MCF 10A (cell line): ENCODE measurements around the gene BCCIP. TPM values are rescaled to one million over a fixed set of nuclear protein-coding genes. Genes with fewer than 3 reads are reported as not detected.

ENCODE experiments used
- BruUV-seq: library from RNA; stranded (reverse); fragments of 400-500 nt; replicated peaks from 2 replicates; lab custom pipeline; 2021; lab: Mats Ljungman, UMichigan
- CTCF ChIA-PET: fragments of 300-600 bp; sonication (Branson Sonifier 250); formaldehyde crosslinking; extraction: SDS; loops from one replicate; lab custom pipeline; 2021; ENCODE audit warnings: antibody characterized with exemption, inconsistent platforms; lab: Yijun Ruan, JAX
- POLR2A ChIA-PET: fragments of 300-600, 350-650 bp; sonication (Branson Sonifier 250); formaldehyde crosslinking; extraction: SDS; loops from one replicate; lab custom pipeline; 2020; ENCODE audit warnings: antibody characterized with exemption, inconsistent platforms; lab: Yijun Ruan, JAX
- DNase-seq: peaks from one replicate; pipeline ENCODE4 v3.0.0-alpha.2; 2018; ENCODE audit not compliant: unreplicated experiment
- H3K27ac Mint-ChIP-seq: one replicate; pipeline ENCODE4 v1.8.0; 2022; ENCODE audit warnings: mild to moderate bottlenecking, low read depth, mixed read lengths; ENCODE audit not compliant: unreplicated experiment
- H3K27me3 Mint-ChIP-seq: one replicate; pipeline ENCODE4 v1.8.0; 2022; ENCODE audit warnings: mixed read lengths; ENCODE audit not compliant: insufficient read depth, unreplicated experiment
- H3K36me3 Mint-ChIP-seq: one replicate; pipeline ENCODE4 v1.8.0; 2022; ENCODE audit warnings: mild to moderate bottlenecking, moderate library complexity, mixed read lengths; ENCODE audit not compliant: insufficient read depth, unreplicated experiment
- H3K4me1 Mint-ChIP-seq: one replicate; pipeline ENCODE4 v1.8.0; 2022; ENCODE audit warnings: mixed read lengths; ENCODE audit not compliant: insufficient read depth, unreplicated experiment
- H3K4me3 Mint-ChIP-seq: one replicate; pipeline ENCODE4 v1.8.0; 2022; ENCODE audit warnings: mild to moderate bottlenecking, moderate library complexity, mixed read lengths; ENCODE audit not compliant: unreplicated experiment
- H3K9me3 Mint-ChIP-seq: one replicate; pipeline ENCODE4 v1.8.0; 2022; ENCODE audit warnings: mixed read lengths; ENCODE audit not compliant: unreplicated experiment
- intact Hi-C: fragments of 100-400 bp; cut with micrococcal nuclease; formaldehyde crosslinking; loops from 2 replicates; pipeline ENCODE4 v1.14.1; 2022
- total RNA-seq: library from RNA; stranded (reverse); gene quantifications from 2 replicates; pipeline ENCODE4 v1.2.3, GENCODE V29; 2022
- TF ChIP-seq, protein P1 (sequence below): fragments of 200-600 bp; IDR thresholded peaks from one replicate; pipeline ENCODE4 v1.8.0; 2022; ENCODE audit warnings: antibody characterized with exemption, mild to moderate bottlenecking; ENCODE audit not compliant: unreplicated experiment

BCCIP gene
- total RNA-seq, 1 experiment from 2014 or later: 88.2 TPM

DNA sequence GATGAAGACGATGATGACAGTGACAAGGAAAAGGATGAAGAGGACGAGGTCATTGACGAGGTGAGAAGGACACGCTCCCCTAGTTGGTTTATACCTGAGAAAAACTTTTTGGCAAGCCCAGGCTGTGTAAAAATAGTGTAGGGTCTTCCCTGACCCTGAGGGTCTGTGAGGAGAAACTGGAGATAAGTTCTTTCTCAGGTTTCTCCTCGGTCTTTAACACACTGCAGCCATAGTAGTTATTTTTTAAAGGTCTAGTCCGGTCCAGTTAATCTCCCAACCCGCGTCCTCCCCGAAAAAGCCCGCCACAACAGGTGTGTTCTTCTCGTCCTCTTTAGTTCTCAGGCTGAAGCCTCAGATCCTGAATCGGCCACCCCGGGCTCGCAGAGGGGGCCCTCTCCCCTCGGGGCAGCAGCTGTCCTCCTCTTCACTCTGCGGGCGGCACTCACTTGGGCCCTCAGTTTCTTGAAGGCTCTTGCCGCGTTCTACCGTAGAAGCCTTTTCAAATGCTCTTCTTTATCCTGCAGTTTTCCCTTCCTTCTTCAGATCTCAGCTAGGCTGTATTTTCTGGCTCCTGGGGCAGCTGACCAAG, 411 bp downstream of the BCCIP start:
- Mint-ChIP-seq H3K9me3 (no peaks in the 10 kb centered on the region), H3K36me3 (peaks cover 36% of the 10 kb centered on the region), H3K27me3 (no peaks in the 10 kb centered on the region), H3K27ac (no peak overlapping the region), H3K4me3 (no peak overlapping the region), H3K4me1 (peaks cover 22% of the 10 kb centered on the region)
- POLR2A ChIA-PET: interaction anchor here (0.8 to 2.4 kb wide), 7 partner anchors 7 to 798 kb away, joined by 3 to 7 read pairs (median 4); partner anchors contain the start of gene EDRF1
- TF ChIP-seq, protein P1, sequence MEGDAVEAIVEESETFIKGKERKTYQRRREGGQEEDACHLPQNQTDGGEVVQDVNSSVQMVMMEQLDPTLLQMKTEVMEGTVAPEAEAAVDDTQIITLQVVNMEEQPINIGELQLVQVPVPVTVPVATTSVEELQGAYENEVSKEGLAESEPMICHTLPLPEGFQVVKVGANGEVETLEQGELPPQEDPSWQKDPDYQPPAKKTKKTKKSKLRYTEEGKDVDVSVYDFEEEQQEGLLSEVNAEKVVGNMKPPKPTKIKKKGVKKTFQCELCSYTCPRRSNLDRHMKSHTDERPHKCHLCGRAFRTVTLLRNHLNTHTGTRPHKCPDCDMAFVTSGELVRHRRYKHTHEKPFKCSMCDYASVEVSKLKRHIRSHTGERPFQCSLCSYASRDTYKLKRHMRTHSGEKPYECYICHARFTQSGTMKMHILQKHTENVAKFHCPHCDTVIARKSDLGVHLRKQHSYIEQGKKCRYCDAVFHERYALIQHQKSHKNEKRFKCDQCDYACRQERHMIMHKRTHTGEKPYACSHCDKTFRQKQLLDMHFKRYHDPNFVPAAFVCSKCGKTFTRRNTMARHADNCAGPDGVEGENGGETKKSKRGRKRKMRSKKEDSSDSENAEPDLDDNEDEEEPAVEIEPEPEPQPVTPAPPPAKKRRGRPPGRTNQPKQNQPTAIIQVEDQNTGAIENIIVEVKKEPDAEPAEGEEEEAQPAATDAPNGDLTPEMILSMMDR: no peak
- DNase-seq: peak; percentile 5
- TSS peak; percentile 69 for BruUV-seq
- intact Hi-C loops: no loop called here
- CTCF ChIA-PET: interaction anchor here (0.6 kb wide), 1 partner anchor 1435 kb away, joined by 3 read pairs; no protein-coding TSS in a partner anchor

DNA sequence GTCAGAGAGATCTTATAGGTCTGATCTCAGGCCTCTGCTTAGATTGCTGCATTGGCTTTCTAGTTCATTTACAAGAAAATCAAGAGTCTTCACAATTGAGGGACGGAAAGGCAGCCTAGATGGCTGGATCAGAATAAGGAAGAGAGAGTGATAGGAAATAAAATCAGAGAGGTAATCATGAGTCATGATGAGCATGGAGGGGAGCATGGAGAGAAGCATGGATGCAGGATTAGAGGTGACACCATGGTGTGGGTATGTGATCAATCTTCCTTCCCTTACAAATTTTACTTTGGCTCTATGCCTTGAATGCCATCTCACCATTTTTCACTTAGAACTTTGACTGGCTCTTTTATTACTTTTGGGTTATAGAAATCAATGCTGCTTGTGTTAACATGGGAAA, 1.4 kb downstream of the BCCIP start:
- intact Hi-C loops: no loop called here
- TF ChIP-seq, protein P1: no peak
- CTCF ChIA-PET: no interaction called here

DNA sequence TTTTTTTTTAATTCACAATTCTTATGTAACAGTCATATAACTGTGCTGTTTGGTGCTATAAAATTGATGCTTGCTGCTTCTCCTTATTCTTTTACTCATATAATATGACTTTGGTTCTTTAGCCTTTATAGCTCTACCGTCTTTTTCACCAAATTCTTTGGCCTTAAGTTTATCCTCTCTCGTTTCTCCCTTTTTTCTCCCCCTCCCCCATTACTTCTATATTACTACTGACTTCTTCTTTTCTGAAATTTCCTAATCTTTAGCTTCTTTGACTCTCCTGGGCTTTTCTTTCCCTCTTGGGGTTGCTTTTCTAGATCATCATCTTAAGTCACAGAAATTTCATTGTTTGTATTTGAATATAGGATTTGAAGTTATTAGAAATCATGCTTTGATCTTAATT, 3.8 kb downstream of the BCCIP start:
- H3K36me3 Mint-ChIP-seq: peaks cover 64% of the 10 kb centered on the region
- TF ChIP-seq, protein P1: no peak
- no peaks in the 10 kb centered on the region for H3K27me3 Mint-ChIP-seq
- DNase-seq: no peak
- intact Hi-C loops: no loop called here
- H3K9me3 Mint-ChIP-seq: no peaks in the 10 kb centered on the region
- peaks cover 12% of the 10 kb centered on the region for H3K4me1 Mint-ChIP-seq
- ChIA-PET POLR2A (interaction anchor here (0.8 to 2.2 kb wide), 2 partner anchors 9 to 10 kb away, joined by 3 to 6 read pairs; no protein-coding TSS in a partner anchor), CTCF (interaction anchor here (0.6 kb wide), 1 partner anchor 68 kb away, joined by 3 read pairs; no protein-coding TSS in a partner anchor)
- BruUV-seq: no TSS peak
- no peak overlapping the region for H3K4me3 Mint-ChIP-seq
- H3K27ac Mint-ChIP-seq: peak overlapping the region; percentile 80

More for the DNA sequence above, 1.4 kb downstream of the BCCIP start:
- no peak overlapping the region for H3K4me3 Mint-ChIP-seq
- H3K4me1 Mint-ChIP-seq: peaks cover 22% of the 10 kb centered on the region
- H3K9me3 Mint-ChIP-seq: no peaks in the 10 kb centered on the region
- H3K27ac Mint-ChIP-seq: no peak overlapping the region
- DNase-seq: peak; percentile 13
- POLR2A ChIA-PET: interaction anchor here (0.6 to 2.4 kb wide), 2 partner anchors 11 to 667 kb away, joined by 4 to 7 read pairs; no protein-coding TSS in a partner anchor
- no peaks in the 10 kb centered on the region for H3K27me3 Mint-ChIP-seq
- no TSS peak for BruUV-seq
- peaks cover 45% of the 10 kb centered on the region for H3K36me3 Mint-ChIP-seq

DNA sequence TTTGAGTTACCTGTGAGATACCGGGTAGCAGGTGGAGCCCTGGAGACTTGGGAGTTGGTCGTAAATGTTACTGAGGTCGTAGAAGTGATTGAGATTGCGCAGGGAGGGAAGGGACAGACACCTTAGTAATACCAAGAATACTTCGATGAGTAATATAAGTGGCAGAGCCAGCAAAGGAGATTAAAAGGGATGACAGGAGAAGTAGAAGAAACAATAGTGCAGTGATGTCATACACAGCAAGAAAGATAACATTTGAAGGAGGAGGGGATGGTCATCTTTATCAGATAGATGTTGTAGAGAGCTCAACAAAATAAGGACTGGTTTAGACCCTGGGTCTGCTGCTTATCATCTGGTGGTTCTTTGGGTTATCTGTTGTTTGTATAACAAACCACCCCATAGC, 5.0 kb downstream of the BCCIP start:
- no peaks in the 10 kb centered on the region for H3K9me3 Mint-ChIP-seq
- no peak overlapping the region for H3K27ac Mint-ChIP-seq
- POLR2A ChIA-PET: interaction anchor here (1.0 to 2.2 kb wide), 2 partner anchors 7 to 11 kb away, joined by 3 to 6 read pairs; no protein-coding TSS in a partner anchor
- CTCF ChIA-PET: interaction anchor here (0.6 to 0.9 kb wide), 3 partner anchors 11 to 403 kb away, joined by 3 to 4 read pairs (median 3); no protein-coding TSS in a partner anchor
- no peaks in the 10 kb centered on the region for H3K27me3 Mint-ChIP-seq
- peaks cover 12% of the 10 kb centered on the region for H3K4me1 Mint-ChIP-seq
- peaks cover 76% of the 10 kb centered on the region for H3K36me3 Mint-ChIP-seq
- BruUV-seq: no TSS peak
- TF ChIP-seq, protein P1: no peak
- H3K4me3 Mint-ChIP-seq: no peak overlapping the region
- DNase-seq: no peak
- intact Hi-C loops: no loop called here
